Stomach (tissue), 4 donors: ENCODE results near the gene KIF1A.

ENCODE experiments used
- CTCF ChIP-seq, 7 experiments: fragments of 450-650 bp in 4 of 7; fragments of 200-600 bp in 3 of 7; sonication (generic) in 3 of 7; IDR thresholded peaks; one replicate each; pipeline ENCODE4 v1.5.1; 2016 to 2019; ENCODE audit warnings: antibody characterized with exemption in 7 of 7, control low read depth in 2 of 7, mild to moderate bottlenecking in 1 of 7
- EP300 ChIP-seq: sonication (generic); formaldehyde crosslinking; IDR thresholded peaks from one replicate; pipeline ENCODE4 v1.6.1; 2017; ENCODE audit warnings: antibody characterized with exemption
- POLR2A ChIP-seq, 4 donors: fragments of 450-650 bp; IDR thresholded peaks; one replicate each; pipeline ENCODE4 v1.6.1; 2016; ENCODE audit warnings: antibody characterized with exemption in 4 of 4, control low read depth in 2 of 4, mild to moderate bottlenecking in 1 of 4, moderate library complexity in 1 of 4
- POLR2AphosphoS5 ChIP-seq, 3 donors: sonication (generic); formaldehyde crosslinking; IDR thresholded peaks; one replicate each; pipeline ENCODE4 v1.6.1; 2016; ENCODE audit warnings: antibody characterized with exemption in 3 of 3

- TF ChIP-seq CTCF (IDR thresholded peaks at IDR 0.05) (no peak), POLR2AphosphoS5 (IDR thresholded peaks at IDR 0.05) (no peak), POLR2A (IDR thresholded peaks at IDR 0.05) (no peak), EP300 (no peak)
Measured at GRCh38 chr2:240781471-240782220, 38.4 kb downstream of the KIF1A start.
